HG02763 (cell line): ENCODE results near the gene TMPRSS2.

Experiments
- ATAC-seq: cut with Tn5 transposase; IDR thresholded peaks from one replicate; pipeline ENCODE4 v1.9.1; 2021; ENCODE audit warnings: mild to moderate bottlenecking, moderate library complexity; ENCODE audit not compliant: unreplicated experiment

TMPRSS2 gene

DNA sequence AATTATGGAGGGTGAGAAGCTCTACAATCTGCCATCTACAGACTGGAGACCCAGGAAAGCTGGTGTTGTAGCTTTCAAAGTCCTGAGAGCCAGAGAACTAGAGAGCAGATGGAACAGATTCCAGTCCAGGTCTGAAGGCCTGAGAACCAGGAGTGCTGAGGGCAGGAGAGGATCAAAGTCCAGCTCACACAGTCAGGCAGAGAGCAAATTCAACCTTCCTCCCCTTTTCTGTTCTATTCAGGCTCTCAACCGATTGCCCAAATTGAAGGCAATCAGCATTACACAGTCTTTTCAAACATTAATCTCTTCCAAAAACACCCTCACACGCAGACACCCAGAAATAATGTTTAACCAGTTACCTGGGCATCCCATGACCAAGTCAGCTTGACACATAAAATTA, 2.5 kb upstream of the TMPRSS2 start:
- no peak for ATAC-seq

GRCh38 chr21:41509733-41510132, 1.8 kb upstream of the TMPRSS2 start:
- ATAC-seq, result no peak

DNA sequence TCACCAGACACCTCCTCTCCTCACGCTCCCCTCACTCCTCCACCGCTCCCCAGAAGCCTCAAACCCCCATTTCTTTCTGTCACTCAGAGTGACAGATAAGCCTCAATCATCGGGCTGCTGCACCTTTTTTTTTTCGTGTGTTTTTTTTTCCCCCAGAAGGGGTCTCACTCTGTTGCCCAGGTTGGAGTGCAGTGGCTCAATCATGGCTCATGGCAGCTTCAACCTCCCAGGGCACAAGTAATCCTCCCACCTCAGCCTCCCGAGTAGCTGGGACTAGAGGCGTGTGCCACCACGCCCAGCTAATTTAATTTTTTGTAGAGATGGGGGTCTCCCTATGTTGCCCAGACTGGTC, 1.2 kb upstream of the TMPRSS2 start:
- no peak for ATAC-seq

DNA sequence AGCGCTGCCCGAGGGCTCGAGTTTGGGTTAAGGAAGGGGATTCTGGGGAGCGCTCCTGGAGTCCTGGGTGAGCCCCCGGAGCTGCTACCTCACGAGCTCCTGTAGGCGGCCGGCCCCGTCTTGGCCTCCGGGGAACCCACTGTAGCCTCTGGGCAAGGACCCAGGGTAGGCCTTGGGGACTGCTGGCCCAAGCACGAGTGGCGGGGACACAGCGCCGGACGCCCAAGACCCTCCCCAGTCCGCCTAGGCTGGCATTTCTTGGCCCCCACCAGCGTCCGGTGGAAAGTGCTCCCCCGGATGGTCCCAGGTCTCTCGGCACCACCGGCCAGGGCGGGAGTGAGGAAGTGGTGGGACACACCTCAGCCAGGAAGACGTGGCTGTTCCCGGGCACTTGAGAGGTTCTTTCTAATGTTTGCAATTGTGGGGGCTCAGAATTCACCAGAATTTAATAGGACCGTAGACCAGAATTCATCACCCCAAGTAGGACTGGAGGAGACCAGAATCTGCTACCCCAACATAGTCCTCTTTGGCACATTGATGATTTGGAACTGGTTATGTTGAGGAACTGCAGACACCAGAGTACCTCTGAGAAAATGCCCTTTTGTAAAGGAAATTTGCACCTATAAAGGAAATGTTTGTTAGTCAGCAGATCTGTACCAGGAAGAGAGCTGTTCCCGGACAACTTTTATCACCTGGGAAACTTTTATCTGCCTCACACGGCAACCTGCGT, 622 bp upstream of the TMPRSS2 start:
- no peak for ATAC-seq

GRCh38 chr21:41506611-41507520, 1.1 kb downstream of the TMPRSS2 start:
- no peak for ATAC-seq

- no peak for ATAC-seq
Measured at GRCh38 chr21:41506005-41506594, 1.9 kb downstream of the TMPRSS2 start.

DNA sequence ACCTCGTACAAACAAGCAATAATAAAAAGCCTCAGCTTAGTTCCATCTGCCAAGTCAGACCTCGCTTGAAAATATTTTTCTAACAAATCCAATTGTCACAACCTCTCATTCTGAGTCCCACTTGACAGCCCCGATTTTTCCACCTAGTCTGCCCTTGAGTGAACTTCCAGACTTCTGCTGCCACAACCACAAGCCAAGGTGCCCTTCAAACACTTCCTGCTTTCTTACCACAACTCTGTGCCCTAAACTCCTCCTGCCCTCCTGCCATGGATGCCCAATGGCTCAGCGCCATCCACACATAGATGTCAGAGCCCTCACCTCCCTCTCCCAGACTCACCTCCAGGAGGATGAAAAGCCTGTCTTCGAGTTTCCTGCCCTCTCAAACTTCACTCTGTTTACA, 3.9 kb downstream of the TMPRSS2 start:
- ATAC-seq, result no peak

- no peak for ATAC-seq
Measured at GRCh38 chr21:41503331-41503730, 4.6 kb downstream of the TMPRSS2 start.

GRCh38 chr21:41501919-41502318, 6.0 kb downstream of the TMPRSS2 start:
- ATAC-seq, result no peak

DNA sequence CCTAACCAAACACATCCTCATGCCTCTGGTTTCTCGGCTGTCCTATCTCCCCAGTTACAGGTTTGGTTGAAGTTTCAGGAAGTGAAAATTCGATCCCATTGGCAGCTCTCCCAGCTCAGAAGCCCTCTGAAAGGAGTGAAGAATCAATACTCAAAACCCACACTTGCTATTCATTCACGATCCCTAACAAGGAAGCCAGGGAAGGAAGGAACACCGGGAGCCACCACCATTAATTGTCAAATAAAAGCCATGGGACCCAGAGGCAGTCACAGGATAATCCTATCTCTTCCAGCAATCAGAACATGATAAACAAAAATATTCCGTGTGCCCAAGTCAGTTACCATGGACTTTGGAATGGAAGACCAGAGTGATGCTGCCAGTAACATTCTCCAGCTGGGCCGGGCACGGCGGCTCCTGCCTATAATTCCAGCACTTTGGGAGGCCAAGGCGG, 7.0 kb downstream of the TMPRSS2 start:
- no peak for ATAC-seq

- ATAC-seq, result no peak
Measured at GRCh38 chr21:41500363-41500762, 7.6 kb downstream of the TMPRSS2 start.

GRCh38 chr21:41499920-41500319, 8.0 kb downstream of the TMPRSS2 start:
- ATAC-seq, result no peak

DNA sequence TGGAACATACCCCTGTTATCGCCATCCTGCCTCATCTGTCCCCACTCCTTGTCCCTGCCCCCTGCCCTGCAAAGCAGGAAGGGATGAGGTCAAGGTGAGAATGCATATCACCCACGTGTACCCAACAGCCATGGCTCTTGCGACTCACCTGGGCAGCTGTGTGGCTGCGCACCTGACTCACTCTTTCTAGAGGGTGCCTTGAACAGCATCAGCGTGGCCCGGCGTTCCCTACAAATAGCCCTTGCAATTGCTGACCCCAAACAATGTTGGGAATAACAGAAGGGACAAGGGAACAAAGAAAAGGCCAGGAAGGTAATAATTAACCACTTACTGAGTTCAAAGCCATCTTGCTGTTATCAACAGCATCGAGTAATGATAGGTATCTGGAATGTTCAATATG, 10.2 kb downstream of the TMPRSS2 start:
- ATAC-seq, result no peak

DNA sequence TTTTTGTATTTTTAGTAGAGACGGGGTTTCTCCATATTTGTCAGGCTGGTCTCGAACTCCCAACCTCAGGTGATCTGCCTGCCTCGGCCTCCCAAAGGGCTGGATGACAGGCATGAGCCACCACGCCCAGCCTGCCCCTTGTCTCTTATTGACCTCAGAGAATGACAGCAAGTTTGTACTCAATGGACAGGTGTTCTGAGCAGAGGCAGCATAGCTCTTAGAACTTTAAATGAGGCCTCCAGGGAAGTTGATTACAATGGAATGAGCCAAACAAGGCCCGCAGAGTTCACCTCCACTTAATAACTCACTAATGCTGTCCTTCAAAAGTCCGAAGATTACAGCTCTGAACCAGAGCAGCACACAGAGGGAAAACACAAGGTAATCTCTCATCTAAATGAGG, 10.9 kb downstream of the TMPRSS2 start:
- ATAC-seq, result no peak

- ATAC-seq, result no peak
Measured at GRCh38 chr21:41494242-41494641, 13.7 kb downstream of the TMPRSS2 start.

DNA sequence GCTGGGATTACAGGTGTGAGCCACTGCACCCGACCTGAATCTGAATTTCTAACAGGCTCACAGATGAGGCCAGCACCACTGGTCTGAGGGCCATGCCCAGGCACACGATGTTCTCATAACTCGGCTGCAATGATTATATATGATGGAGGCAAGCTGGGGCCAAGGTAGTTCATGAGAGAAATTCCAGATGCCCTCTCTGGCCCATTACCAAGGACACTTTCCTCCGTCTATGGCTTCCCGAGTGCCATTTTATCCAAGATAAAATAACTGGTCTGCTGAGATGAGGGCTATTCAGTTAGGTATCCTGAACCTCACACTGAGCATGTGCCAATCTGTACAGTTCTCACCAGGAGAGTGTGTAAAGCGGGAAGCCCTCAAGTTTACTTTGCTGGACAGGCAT, 16.5 kb downstream of the TMPRSS2 start:
- no peak for ATAC-seq

- ATAC-seq, result no peak
Measured at GRCh38 chr21:41490330-41490729, 17.6 kb downstream of the TMPRSS2 start.

GRCh38 chr21:41489329-41489728, 18.6 kb downstream of the TMPRSS2 start:
- ATAC-seq, result no peak

- ATAC-seq, result no peak
Measured at GRCh38 chr21:41488080-41488479, 19.9 kb downstream of the TMPRSS2 start.

- ATAC-seq, result no peak
Measured at GRCh38 chr21:41487082-41487481, 20.9 kb downstream of the TMPRSS2 start.

- ATAC-seq, result no peak
Measured at GRCh38 chr21:41483973-41484372, 24.0 kb downstream of the TMPRSS2 start.

DNA sequence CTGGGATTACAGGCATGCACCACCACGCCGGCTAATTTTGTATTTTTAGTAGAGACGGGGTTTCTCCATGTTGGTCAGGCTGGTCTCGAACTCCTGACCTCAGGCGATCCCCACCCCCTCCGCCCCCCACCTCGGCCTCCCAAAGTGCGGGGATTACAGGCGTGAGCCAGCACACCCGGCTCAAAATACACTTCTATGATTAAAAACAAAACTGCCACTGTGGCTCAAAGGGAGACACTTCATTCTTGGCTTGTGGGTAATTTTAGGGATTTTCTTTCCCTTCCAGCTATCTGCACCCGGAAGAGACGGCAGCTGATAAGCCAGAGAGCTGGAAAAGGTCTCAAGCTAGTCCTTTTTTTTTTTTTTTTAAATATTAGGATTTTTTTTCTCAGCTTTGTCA, 24.5 kb downstream of the TMPRSS2 start:
- no peak for ATAC-seq
